HL-60 (cell line): ENCODE results near the gene RD3L.

Source experiments
- DNase-seq, 2 experiments: peaks; one replicate each; pipeline ENCODE4 v3.0.0-alpha.2; 2010 to 2020; ENCODE audit warnings: low read depth in 1 of 2, low spot score in 1 of 2
- H3K27ac ChIP-seq: fragments of 250-450 bp; sonication (Bioruptor Pico); replicated peaks from 2 replicates; pipeline ENCODE4 v1.5.1; 2020; ENCODE audit warnings: mild to moderate bottlenecking, moderate library complexity
- H3K27me3 ChIP-seq: fragments of 250-450 bp; sonication (Bioruptor Pico); 2 replicates; pipeline ENCODE4 v1.5.1; 2021; ENCODE audit warnings: mild to moderate bottlenecking, moderate library complexity; ENCODE audit not compliant: insufficient read depth, poor library complexity, severe bottlenecking
- H3K4me3 ChIP-seq: replicated peaks from 2 replicates; pipeline ENCODE4 v1.5.1; 2011; ENCODE audit warnings: mild to moderate bottlenecking, control low read depth, low read length; ENCODE audit not compliant: insufficient read depth
- CTCF ChIP-seq: IDR thresholded peaks from one replicate; pipeline ENCODE4 v1.5.1; 2011; ENCODE audit warnings: low read length, control low read depth, inconsistent platforms; ENCODE audit not compliant: insufficient read depth
- GABPA ChIP-seq: IDR thresholded peaks from 2 replicates; pipeline ENCODE4 v1.6.1; 2012; ENCODE audit warnings: low read depth
- POLR2AphosphoS5 ChIP-seq: IDR thresholded peaks from 2 replicates; pipeline ENCODE4 v1.6.1; 2012; ENCODE audit warnings: low read depth
- REST ChIP-seq: IDR thresholded peaks from 2 replicates; pipeline ENCODE4 v1.6.1; 2012; ENCODE audit warnings: low read depth; ENCODE audit not compliant: insufficient replicate concordance
- SPI1 ChIP-seq: IDR thresholded peaks from 2 replicates; pipeline ENCODE4 v1.6.1; 2012; ENCODE audit warnings: low read depth, mild to moderate bottlenecking, borderline replicate concordance

The RD3L gene

GRCh38 chr14:103897075-103897947, 45.0 kb downstream of the RD3L start:
- TF ChIP-seq GABPA (no peak), CTCF (no peak), POLR2AphosphoS5 (no peak), SPI1 (no peak), REST (no peak)
- Histone ChIP-seq H3K27ac (no peak overlapping the region), H3K27me3 (no peaks in the 10 kb centered on the region), H3K4me3 (no peak overlapping the region)
- DNase-seq: no peak

GRCh38 chr14:103896578-103896977, 45.8 kb downstream of the RD3L start:
- H3K4me3 ChIP-seq: no peak overlapping the region
- no peak for DNase-seq
- no peak for TF ChIP-seq CTCF
- no peak for TF ChIP-seq SPI1
- TF ChIP-seq POLR2AphosphoS5: no peak
- TF ChIP-seq GABPA: no peak
- no peak for TF ChIP-seq REST
- H3K27ac ChIP-seq: no peak overlapping the region
- H3K27me3 ChIP-seq: no peaks in the 10 kb centered on the region

GRCh38 chr14:103894723-103895059, 47.6 kb downstream of the RD3L start:
- Histone ChIP-seq H3K27me3 (no peaks in the 10 kb centered on the region), H3K4me3 (no peak overlapping the region), H3K27ac (no peak overlapping the region)
- no peak for DNase-seq
- TF ChIP-seq POLR2AphosphoS5: no peak
- TF ChIP-seq SPI1: no peak
- no peak for TF ChIP-seq GABPA
- no peak for TF ChIP-seq CTCF
- TF ChIP-seq REST: no peak
